ENCODE measurements around the gene ZNF800.

Gene ZNF800

DNA sequence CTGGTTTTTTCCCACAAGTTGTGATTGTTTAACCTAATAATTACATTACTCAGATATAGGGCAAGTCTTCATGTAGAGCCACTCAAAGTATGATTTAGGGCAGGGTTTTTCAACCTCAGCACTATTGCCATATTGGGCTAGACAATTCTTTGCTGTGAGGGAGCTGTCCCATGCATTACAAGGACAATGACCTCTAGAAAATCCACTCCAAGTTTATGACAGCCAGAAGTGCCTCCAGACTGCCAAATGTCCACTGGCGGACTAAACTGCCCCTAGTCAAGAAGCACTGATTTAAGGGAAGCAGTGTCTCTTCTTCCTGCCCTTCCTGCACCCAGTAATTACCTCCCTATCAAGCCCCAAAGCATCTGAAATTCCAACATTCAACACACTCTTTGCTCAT lies 54.4 kb downstream of the ZNF800 start:
- DNase-seq (ENCODE audit: insufficient read length) (no peak), FAIRE-seq (no peak)
- TF ChIP-seq POLR2AphosphoS5 (IDR thresholded peaks at IDR 0.05; ENCODE audit: low read depth, low read length) (no peak), POLR2A (IDR thresholded peaks at IDR 0.05; ENCODE audit: low read depth, low read length) (no peak), TAF1 (IDR thresholded peaks at IDR 0.05; ENCODE audit: borderline replicate concordance, low read depth, low read length) (no peak)

DNA sequence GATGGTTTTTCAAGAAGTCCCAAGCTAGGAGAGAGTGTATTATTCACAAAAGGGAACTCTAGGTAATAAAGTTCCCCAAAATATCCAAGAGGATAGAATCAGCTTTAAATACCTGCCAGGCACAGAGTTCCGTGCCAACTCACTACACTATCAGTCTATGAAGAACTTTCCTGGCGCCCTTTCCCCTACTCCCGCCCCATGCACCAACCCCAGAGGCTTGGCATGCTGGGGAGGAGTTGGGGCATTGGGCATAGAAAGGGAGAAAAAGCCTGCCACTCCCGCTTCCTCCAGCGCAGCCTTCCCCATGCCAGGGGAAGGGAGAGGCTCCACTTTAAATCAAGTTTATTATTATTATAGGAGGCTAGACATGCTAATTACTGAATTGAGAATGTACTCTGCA lies 54.9 kb downstream of the ZNF800 start:
- TF ChIP-seq POLR2AphosphoS5 (IDR thresholded peaks at IDR 0.05; ENCODE audit: low read depth, low read length) (no peak), POLR2A (IDR thresholded peaks at IDR 0.05; ENCODE audit: low read depth, low read length) (no peak), TAF1 (IDR thresholded peaks at IDR 0.05; ENCODE audit: borderline replicate concordance, low read depth, low read length) (no peak)
- DNase-seq (ENCODE audit: insufficient read length) (no peak), FAIRE-seq (no peak)

DNA sequence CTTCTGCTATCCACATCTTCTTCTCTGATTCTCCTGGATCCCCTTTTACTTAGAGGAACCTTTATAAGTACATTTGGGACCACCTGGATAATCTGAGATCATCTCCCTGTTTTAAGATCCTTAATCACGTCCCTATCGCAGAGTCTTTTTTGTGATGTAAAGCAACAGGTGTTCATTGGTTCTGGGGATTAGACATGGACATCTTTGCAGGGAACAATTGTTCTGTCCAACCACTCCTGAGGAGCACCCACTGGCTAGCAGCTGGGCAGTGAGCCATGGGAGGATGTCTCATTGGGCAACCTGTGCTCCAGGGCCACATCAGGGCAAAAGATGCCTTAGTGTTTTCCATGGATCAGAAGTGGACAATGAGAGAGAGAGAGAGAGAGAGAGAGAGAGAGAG lies 56.0 kb downstream of the ZNF800 start:
- TF ChIP-seq TAF1 (IDR thresholded peaks at IDR 0.05; ENCODE audit: borderline replicate concordance, low read depth, low read length) (no peak), POLR2A (IDR thresholded peaks at IDR 0.05; ENCODE audit: low read depth, low read length) (no peak), POLR2AphosphoS5 (IDR thresholded peaks at IDR 0.05; ENCODE audit: low read depth, low read length) (no peak)
- DNase-seq (ENCODE audit: insufficient read length) (no peak), FAIRE-seq (no peak)

DNA sequence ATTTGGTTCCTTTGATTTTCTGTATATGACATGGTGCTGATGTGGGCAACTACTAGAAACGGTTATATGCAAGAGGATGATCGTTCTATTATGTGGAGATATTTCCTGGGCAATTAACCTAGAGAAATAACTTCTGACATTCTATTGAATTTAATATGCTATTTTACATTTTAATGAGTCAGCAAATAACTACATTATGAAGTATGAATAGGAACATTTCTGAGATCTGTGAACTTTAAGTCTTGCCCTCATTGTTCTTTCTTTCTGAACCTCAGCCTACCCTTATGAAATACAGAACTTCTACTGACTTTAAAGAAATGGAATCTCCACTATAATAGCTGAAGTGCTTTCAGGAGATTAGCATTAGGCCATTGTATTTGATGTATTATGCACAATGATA lies 59.6 kb downstream of the ZNF800 start:
- TF ChIP-seq POLR2A (IDR thresholded peaks at IDR 0.05; ENCODE audit: low read depth, low read length) (no peak), TAF1 (IDR thresholded peaks at IDR 0.05; ENCODE audit: borderline replicate concordance, low read depth, low read length) (no peak)
- DNase-seq (ENCODE audit: insufficient read length): no peak
- no peak for FAIRE-seq

DNA sequence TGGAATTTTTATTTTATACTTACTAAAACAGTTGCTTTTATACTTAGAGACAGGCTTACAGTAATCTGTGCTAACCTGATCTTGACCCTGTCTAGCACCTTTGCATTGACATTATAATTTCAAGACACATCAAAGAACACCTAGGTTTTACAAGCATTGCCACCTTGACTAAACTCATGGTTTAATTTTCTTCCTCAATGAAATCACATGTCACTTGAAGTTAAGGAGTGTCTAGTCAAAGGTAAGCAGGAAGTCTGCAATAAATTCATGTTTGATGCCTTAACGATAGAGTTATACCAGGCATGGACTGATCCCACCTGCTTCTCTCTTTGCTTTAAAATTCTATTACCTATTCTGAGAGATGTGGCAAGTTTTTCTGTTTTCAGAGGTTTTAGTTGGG lies 62.4 kb downstream of the ZNF800 start:
- no peak for TF ChIP-seq TAF1 (IDR thresholded peaks at IDR 0.05; ENCODE audit: borderline replicate concordance, low read depth, low read length)
- no peak for TF ChIP-seq POLR2AphosphoS5 (IDR thresholded peaks at IDR 0.05; ENCODE audit: low read depth, low read length)
- TF ChIP-seq POLR2A (IDR thresholded peaks at IDR 0.05; ENCODE audit: low read depth, low read length): no peak
- DNase-seq (ENCODE audit: insufficient read length) (no peak), FAIRE-seq (no peak)

DNA sequence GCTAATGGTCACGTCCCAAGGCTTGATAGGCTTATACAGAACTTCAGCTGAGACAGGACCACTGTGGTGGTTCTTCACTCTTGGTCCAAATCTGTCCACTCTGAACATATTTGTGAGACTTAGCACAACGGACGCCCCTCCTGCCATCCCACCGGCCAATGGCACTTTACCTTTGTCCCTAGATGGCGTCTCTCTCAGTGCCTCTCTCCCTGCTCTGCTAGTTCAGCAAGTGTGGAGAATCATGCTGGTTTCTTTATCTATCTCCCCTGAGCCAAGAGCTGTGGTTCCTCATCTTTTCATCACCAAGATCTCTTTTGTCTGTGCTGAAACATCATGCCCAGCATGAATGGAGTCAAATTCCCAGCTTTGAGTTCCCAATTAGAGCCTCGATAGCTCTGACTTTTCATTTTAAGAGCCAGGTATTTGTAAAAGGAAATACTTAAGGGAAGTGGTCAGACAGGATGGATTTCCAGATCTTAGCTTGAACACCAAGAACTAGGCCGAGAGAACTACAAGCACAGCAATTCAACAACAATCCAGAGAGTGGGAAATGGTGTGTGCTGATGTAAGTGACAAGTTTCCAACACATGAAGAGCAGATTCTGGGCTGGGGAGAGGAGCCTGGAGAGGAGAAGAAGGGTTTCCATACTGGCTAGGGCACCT lies 69.5 kb downstream of the ZNF800 start:
- TF ChIP-seq POLR2A (IDR thresholded peaks at IDR 0.05; ENCODE audit: low read depth, low read length) (no peak), TAF1 (IDR thresholded peaks at IDR 0.05; ENCODE audit: borderline replicate concordance, low read depth, low read length) (no peak), POLR2AphosphoS5 (IDR thresholded peaks at IDR 0.05; ENCODE audit: low read depth, low read length) (no peak)
- FAIRE-seq (no peak), DNase-seq (ENCODE audit: insufficient read length) (no peak)

DNA sequence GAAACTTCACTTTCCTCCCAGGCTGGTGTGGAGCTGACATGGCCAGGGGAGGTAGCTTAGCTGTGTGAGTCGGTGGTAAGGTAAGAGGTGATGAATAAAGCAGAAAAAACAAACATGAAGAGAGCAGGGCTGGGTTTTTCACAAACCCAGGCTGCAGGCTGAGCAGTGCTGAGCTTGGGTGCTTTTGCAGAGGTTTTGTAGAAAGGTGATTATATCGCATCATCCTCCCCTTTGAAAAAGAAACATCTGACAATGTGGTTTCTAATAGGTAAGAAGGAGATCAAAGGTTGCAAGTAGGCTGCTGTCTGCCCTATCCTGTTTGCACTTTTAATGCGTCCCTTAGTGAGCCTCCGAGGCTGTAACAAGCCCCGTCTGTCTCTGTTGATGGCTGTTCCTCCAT lies 70.2 kb downstream of the ZNF800 start:
- no peak for TF ChIP-seq TAF1 (IDR thresholded peaks at IDR 0.05; ENCODE audit: borderline replicate concordance, low read depth, low read length)
- no peak for TF ChIP-seq POLR2A (IDR thresholded peaks at IDR 0.05; ENCODE audit: low read depth, low read length)
- TF ChIP-seq POLR2AphosphoS5 (IDR thresholded peaks at IDR 0.05; ENCODE audit: low read depth, low read length): no peak
- DNase-seq (ENCODE audit: insufficient read length) (no peak), FAIRE-seq (no peak)

DNA sequence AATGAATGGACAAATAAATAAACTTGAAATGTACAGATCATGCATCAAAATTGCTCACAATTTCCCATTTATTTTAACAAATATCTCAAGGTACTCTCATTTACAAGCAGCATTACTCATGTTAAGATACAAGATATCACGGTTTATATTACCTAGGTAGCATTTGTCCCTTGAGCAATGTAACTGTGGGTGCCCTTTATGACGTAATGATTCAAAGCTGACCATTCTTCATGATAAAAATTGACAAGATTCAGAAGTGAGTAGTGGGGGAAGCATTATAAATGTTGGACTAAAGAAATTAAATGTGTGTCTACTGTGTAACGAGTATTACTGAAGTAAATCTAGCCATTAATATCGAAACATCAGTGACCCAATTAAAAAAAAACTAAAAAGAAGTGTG lies 71.5 kb downstream of the ZNF800 start:
- no peak for FAIRE-seq
- DNase-seq (ENCODE audit: insufficient read length): no peak
- no peak for TF ChIP-seq TAF1 (IDR thresholded peaks at IDR 0.05; ENCODE audit: borderline replicate concordance, low read depth, low read length)
- TF ChIP-seq POLR2A (IDR thresholded peaks at IDR 0.05; ENCODE audit: low read depth, low read length): no peak
- TF ChIP-seq POLR2AphosphoS5 (IDR thresholded peaks at IDR 0.05; ENCODE audit: low read depth, low read length): no peak
